Posterior cingulate gyrus (tissue), 11 donors: ENCODE data around the gene IGFBP5.

Experiments
- DNase-seq, 10 donors: peaks; one replicate each; pipeline versions ENCODE4 v3.0.0 to v3.0.0-alpha.2; 2020 to 2021; ENCODE audit warnings: mixed read lengths in 3 of 10
- intact Hi-C: fragments of 100-400 bp; cut with DNase I; formaldehyde crosslinking; loops from one replicate; pipeline ENCODE4 v1.15.1; 2023

The IGFBP5 gene

GRCh38 chr2:216632346-216632951 is 62.9 kb downstream of the IGFBP5 start:
- DNase-seq: no peak

DNA sequence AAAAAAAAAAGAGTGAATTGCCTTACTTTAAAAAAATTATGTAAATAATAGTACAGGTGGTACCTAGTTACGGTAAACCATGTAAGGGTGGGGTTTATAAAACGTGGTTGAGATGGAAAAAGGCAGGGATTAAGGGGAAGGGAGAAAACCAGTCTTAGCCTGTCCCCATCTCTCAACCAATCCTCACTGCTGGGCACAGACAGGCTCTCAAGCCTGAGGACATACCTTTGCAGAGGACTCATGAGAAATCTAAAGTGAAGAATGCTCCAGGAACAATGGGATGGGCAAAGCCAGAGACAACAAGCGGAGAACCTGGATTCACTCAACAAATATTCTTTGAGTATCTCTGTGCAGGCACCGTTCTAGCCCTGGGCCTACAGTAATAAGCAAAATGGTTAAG is 65.6 kb downstream of the IGFBP5 start:
- intact Hi-C loops: no loop called here
- no peak for DNase-seq

More at GRCh38 chr2:216632346-216632951, 62.9 kb downstream of the IGFBP5 start:
- intact Hi-C loops: no loop called here

- DNase-seq: no peak
- intact Hi-C loops: no loop called here
These were observed 68.5 kb downstream of the IGFBP5 start for GRCh38 chr2:216626875-216627245.

- intact Hi-C loops: no loop called here
- DNase-seq: no peak
These were observed 69.0 kb downstream of the IGFBP5 start for GRCh38 chr2:216626168-216626874.

- intact Hi-C loops: no loop called here
- DNase-seq: no peak
These were observed 71.1 kb downstream of the IGFBP5 start for GRCh38 chr2:216624251-216624650.

DNA sequence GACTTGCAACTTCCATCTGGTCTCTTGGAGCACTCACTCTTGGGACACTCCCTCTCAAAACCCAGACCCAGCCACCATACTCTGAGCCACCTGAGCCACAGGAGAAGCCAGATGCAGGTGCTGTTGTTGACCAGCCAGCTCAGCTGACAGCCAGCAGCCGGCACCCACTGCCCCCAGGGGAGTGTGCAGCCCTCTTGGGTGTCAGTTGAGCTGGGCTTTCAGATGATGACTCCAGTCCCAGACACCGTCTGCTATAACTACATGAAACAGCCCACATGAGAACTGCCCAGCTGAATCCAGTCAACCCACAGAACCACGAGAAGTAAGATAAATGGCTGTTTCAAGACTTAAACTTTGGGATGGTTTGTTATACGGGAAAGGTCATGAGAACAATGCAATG is 72.8 kb downstream of the IGFBP5 start:
- DNase-seq: no peak

More for the DNA sequence above, 72.8 kb downstream of the IGFBP5 start:
- intact Hi-C loops: no loop called here
